SK-N-SH (cell line): ENCODE results near the gene SLC22A17. TPM values are rescaled to one million over a fixed set of nuclear protein-coding genes. Genes with fewer than 3 reads are reported as not detected.
A peak's percentile ranks its signal among the peaks of the same experiment; 100 is the strongest.

Experiments
- CTCF ChIA-PET: fragments of 300-600, 350-600 bp; formaldehyde crosslinking; extraction: SDS; loops from one replicate; lab custom pipeline; 2021; lab: Yijun Ruan, JAX
- POLR2A ChIA-PET: fragments of 350-600 bp; sonication (Branson Sonifier 250); formaldehyde crosslinking; extraction: SDS; loops from one replicate; lab custom pipeline; 2020; ENCODE audit warnings: antibody characterized with exemption, inconsistent platforms; lab: Yijun Ruan, JAX
- DNase-seq: peaks from one replicate; pipeline ENCODE4 v3.0.0; 2012
- H2AFZ ChIP-seq: fragments of 200-600 bp; sonication (generic); 2 replicates; pipeline ENCODE4 v1.8.1; 2016; ENCODE audit warnings: antibody characterized with exemption, mild to moderate bottlenecking, low read depth
- H3F3A ChIP-seq: fragments of 200-600 bp; sonication (generic); replicated peaks from 2 replicates; pipeline ENCODE3; 2016; ENCODE audit warnings: antibody characterized with exemption, mild to moderate bottlenecking; ENCODE audit not compliant: insufficient read depth
- H3K27ac ChIP-seq, 2 experiments: fragments of 200-500 bp in 1 of 2; fragments of 200-600 bp in 1 of 2; sonication (Bioruptor generic) in 1 of 2; sonication (generic), shearing (Covaris generic) in 1 of 2; 2 replicates each; pipeline versions ENCODE4 v1.5.1 to v1.6.1; 2014 to 2016; ENCODE audit warnings: low read depth in 2 of 2, inconsistent platforms in 1 of 2, low read length in 1 of 2, mild to moderate bottlenecking in 1 of 2, mixed read lengths in 1 of 2
- H3K27me3 ChIP-seq: fragments of 200-600 bp; sonication (generic), shearing (Covaris generic); 2 replicates; pipeline ENCODE4 v1.6.1; 2016; ENCODE audit warnings: mixed run types; ENCODE audit not compliant: insufficient read depth
- H3K36me3 ChIP-seq, 2 experiments: fragments of 200-500 bp in 1 of 2; fragments of 200-600 bp in 1 of 2; sonication (Bioruptor generic) in 1 of 2; sonication (generic) in 1 of 2; replicated peaks in 1 of 2; 2 replicates each; pipeline versions ENCODE3 to v1.5.1; 2014 to 2016; ENCODE audit warnings: low read length in 1 of 2, mild to moderate bottlenecking in 1 of 2; ENCODE audit not compliant: insufficient read depth in 2 of 2, control insufficient read depth in 1 of 2
- H3K4me1 ChIP-seq, 2 experiments: fragments of 200-500 bp in 1 of 2; fragments of 200-600 bp in 1 of 2; sonication (Bioruptor generic) in 1 of 2; sonication (generic), shearing (Covaris generic) in 1 of 2; 2 replicates each; pipeline versions ENCODE4 v1.5.1 to v1.6.1; 2014 to 2016; ENCODE audit warnings: low read depth in 1 of 2, low read length in 1 of 2, mixed run types in 1 of 2; ENCODE audit not compliant: insufficient read depth in 2 of 2, control insufficient read depth in 1 of 2
- H3K4me2 ChIP-seq: fragments of 200-600 bp; sonication (generic), shearing (Covaris generic); 2 replicates; pipeline ENCODE4 v1.6.1; 2017; ENCODE audit warnings: mixed run types
- H3K4me3 ChIP-seq, 2 experiments: fragments of 200-500 bp in 1 of 2; fragments of 200-600 bp in 1 of 2; sonication (Bioruptor generic) in 1 of 2; sonication (generic), shearing (Covaris generic) in 1 of 2; 2 replicates each; pipeline versions ENCODE4 v1.5.1 to v1.8.1; 2014 to 2016; ENCODE audit warnings: low read depth in 2 of 2, inconsistent platforms in 1 of 2, low read length in 1 of 2, mild to moderate bottlenecking in 1 of 2, mixed read lengths in 1 of 2, moderate library complexity in 1 of 2
- H3K79me2 ChIP-seq: fragments of 200-600 bp; sonication (generic); 2 replicates; pipeline ENCODE4 v1.8.1; 2017; ENCODE audit warnings: mild to moderate bottlenecking; ENCODE audit not compliant: insufficient read depth
- H3K9ac ChIP-seq: fragments of 200-600 bp; sonication (generic); 2 replicates; pipeline ENCODE4 v1.6.1; 2017; ENCODE audit warnings: mixed run types
- H3K9me2 ChIP-seq: fragments of 200-600 bp; sonication (generic); 2 replicates; pipeline ENCODE4 v1.6.1; 2017; ENCODE audit warnings: mixed run types
- H3K9me3 ChIP-seq: fragments of 200-600 bp; sonication (generic); 2 replicates; pipeline ENCODE4 v1.6.1; 2017; ENCODE audit warnings: mixed run types, mild to moderate bottlenecking, moderate library complexity
- H4K20me1 ChIP-seq: fragments of 200-600 bp; sonication (generic); 2 replicates; pipeline ENCODE4 v1.6.1; 2017; ENCODE audit warnings: mild to moderate bottlenecking, mixed run types; ENCODE audit not compliant: insufficient read depth
- CHD2 ChIP-seq: fragments of 150-350 bp; IDR thresholded peaks from 2 replicates; pipeline ENCODE4 v1.6.1; 2018; ENCODE audit warnings: low read length; ENCODE audit not compliant: partially characterized antibody
- ELF1 ChIP-seq: IDR thresholded peaks from 2 replicates; pipeline ENCODE4 v1.4.0; 2012
- EP300 ChIP-seq, 2 experiments: IDR thresholded peaks; 2 replicates each; pipeline versions ENCODE4 v1.4.0 to v1.6.1; 2012; ENCODE audit warnings: borderline replicate concordance in 1 of 2, low read depth in 1 of 2, low read length in 1 of 2
- FOSL2 ChIP-seq: IDR thresholded peaks from 2 replicates; pipeline ENCODE4 v1.4.0; 2012; ENCODE audit warnings: low read depth, mild to moderate bottlenecking, moderate library complexity, borderline replicate concordance
- FOXM1 ChIP-seq: IDR thresholded peaks from 2 replicates; pipeline ENCODE4 v1.4.0; 2012; ENCODE audit warnings: low read depth, mild to moderate bottlenecking
- GABPA ChIP-seq: IDR thresholded peaks from 2 replicates; pipeline ENCODE4 v1.4.0; 2012; ENCODE audit warnings: low read depth, mild to moderate bottlenecking
- IRF3 ChIP-seq: fragments of 150-350 bp; IDR thresholded peaks from 2 replicates; pipeline ENCODE4 v1.6.1; 2016; ENCODE audit warnings: mild to moderate bottlenecking, low read depth, low read length
- JUND ChIP-seq: IDR thresholded peaks from 2 replicates; pipeline ENCODE4 v1.4.0; 2012
- MAX ChIP-seq: IDR thresholded peaks from 2 replicates; pipeline ENCODE4 v1.4.0; 2012; ENCODE audit warnings: low read depth
- NFIC ChIP-seq: IDR thresholded peaks from 2 replicates; pipeline ENCODE4 v1.4.0; 2012; ENCODE audit warnings: borderline replicate concordance
- NRF1 ChIP-seq: IDR thresholded peaks from 2 replicates; pipeline ENCODE4 v1.6.1; 2012; ENCODE audit warnings: low read depth, mild to moderate bottlenecking, low read length
- POLR2AphosphoS5 ChIP-seq: IDR thresholded peaks from 2 replicates; pipeline ENCODE4 v1.6.1; 2012; ENCODE audit warnings: low read depth, low read length
- RAD21 ChIP-seq: IDR thresholded peaks from 2 replicates; pipeline ENCODE4 v1.6.1; 2012; ENCODE audit warnings: mild to moderate bottlenecking, low read length
- RCOR1 ChIP-seq: fragments of 150-350 bp; IDR thresholded peaks from 2 replicates; pipeline ENCODE4 v1.6.1; 2017; ENCODE audit warnings: antibody characterized with exemption, low read length
- RXRA ChIP-seq: IDR thresholded peaks from 2 replicates; pipeline ENCODE4 v1.4.0; 2012; ENCODE audit warnings: low read depth, mild to moderate bottlenecking, borderline replicate concordance
- SIN3A ChIP-seq: IDR thresholded peaks from 2 replicates; pipeline ENCODE4 v1.6.1; 2012; ENCODE audit warnings: low read depth, mild to moderate bottlenecking, low read length, moderate library complexity, borderline replicate concordance
- SMC3 ChIP-seq: IDR thresholded peaks from 2 replicates; pipeline ENCODE4 v1.6.1; 2012; ENCODE audit warnings: low read depth, low read length, improper control_type of control experiment
- TEAD4 ChIP-seq: IDR thresholded peaks from 2 replicates; pipeline ENCODE4 v1.4.0; 2012; ENCODE audit warnings: mild to moderate bottlenecking, borderline replicate concordance; ENCODE audit not compliant: insufficient read depth
- USF1 ChIP-seq: IDR thresholded peaks from 2 replicates; pipeline ENCODE4 v1.4.0; 2012; ENCODE audit warnings: low read depth, borderline replicate concordance
- WGBS: methylation state at CpG from one replicate; pipeline ENCODE4 v1.1.6; 2017; ENCODE audit warnings: low lambda C conversion rate; 5-methylcytosine and 5-hydroxymethylcytosine counted together
- polyA plus RNA-seq, 3 experiments: library from polyadenylated mRNA; depleted of rRNA; stranded (reverse); fragments of >200 nt; gene quantifications; 2 replicates each; pipeline ENCODE4 v1.2.3, GENCODE V29; 2012

SLC22A17 gene
- polyA plus RNA-seq, 1 of the 3 experiments (the other 2 are of a cell fraction): 27.2 TPM

DNA sequence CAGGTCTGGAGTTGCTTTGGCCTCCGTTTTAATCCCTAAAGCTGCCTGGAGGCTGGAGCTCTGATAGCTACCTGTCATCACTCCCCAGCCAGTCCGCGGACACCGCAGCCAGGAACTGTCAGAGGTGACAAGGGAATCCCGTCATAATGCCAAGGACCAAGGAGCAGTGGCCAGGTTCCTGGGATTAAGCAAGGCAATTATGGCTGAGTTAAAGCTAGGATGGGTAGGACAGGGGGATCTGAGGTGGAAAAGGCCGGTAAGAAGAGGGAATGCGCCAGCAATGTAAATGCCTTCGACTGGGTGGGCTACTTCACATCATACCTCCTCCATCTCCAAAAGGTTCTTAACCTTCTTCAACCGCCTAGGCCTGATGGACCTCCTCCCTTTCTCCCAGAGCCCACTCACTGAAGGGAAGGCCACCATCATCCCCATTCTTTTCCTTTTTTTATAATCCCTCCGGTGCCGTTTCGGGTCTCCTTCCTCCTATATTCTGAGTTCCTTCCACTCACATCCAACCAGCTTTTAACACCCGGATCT is 51.9 kb downstream of the SLC22A17 start:
- Histone ChIP-seq H4K20me1 (no peaks in the 10 kb centered on the region), H3K79me2 (peaks cover 9% of the 10 kb centered on the region), H3K27me3 (no peaks in the 10 kb centered on the region), H3K4me2 (peak overlapping the region; percentile 92), H3K4me1 (peaks cover 13 to 14% of the 10 kb centered on the region in 2 experiments; a peak in 3 of 4 replicates), H3K9me3 (no peaks in the 10 kb centered on the region), H3K36me3 (peaks cover 0 to 3% of the 10 kb centered on the region in 2 experiments), H3K4me3 (peak overlapping the region; percentile 69 to 82), H3K9me2 (no peaks in the 10 kb centered on the region), H3F3A (peaks cover 21% of the 10 kb centered on the region), H2AFZ (peak overlapping the region; percentile 52; the same call in 1 of the 2 replicates), H3K9ac (peak overlapping the region; percentile 82), H3K27ac (peak overlapping the region; percentile 83 to 91)
- ChIA-PET CTCF (interaction anchor here (0.6 to 4.7 kb wide), 21 partner anchors 10 to 291 kb away, joined by 3 to 26 read pairs (median 6); partner anchors contain the start of genes HOMEZ and PABPN1), POLR2A (interaction anchor here (1.0 to 1.2 kb wide), 3 partner anchors 10 to 21 kb away, joined by 3 to 4 read pairs (median 3); partner anchors contain the start of gene PABPN1)
- DNase-seq: no peak
- WGBS: 14% methylated on average over 13 of the region's 13 CpGs
- TF ChIP-seq POLR2AphosphoS5: no peak
- no peak for TF ChIP-seq JUND
- TF ChIP-seq RXRA: no peak
- TF ChIP-seq FOSL2: no peak
- no peak for TF ChIP-seq CHD2
- TF ChIP-seq NRF1: no peak
- TF ChIP-seq EP300 (IDR thresholded peaks at IDR 0.05; ENCODE audit: borderline replicate concordance in 1 of 2, low read depth in 1 of 2, low read length in 1 of 2): no peak
- TF ChIP-seq FOXM1: no peak
- TF ChIP-seq NFIC: no peak
- no peak for TF ChIP-seq TEAD4
- TF ChIP-seq RCOR1: no peak
- no peak for TF ChIP-seq SIN3A
- TF ChIP-seq ELF1: no peak
- TF ChIP-seq MAX: no peak
- no peak for TF ChIP-seq SMC3
- TF ChIP-seq GABPA: no peak
- no peak for TF ChIP-seq IRF3
- TF ChIP-seq RAD21: no peak
- no peak for TF ChIP-seq USF1
